Ascending aorta (tissue), 2 donors: ENCODE data around the gene RAB12. TPM values are rescaled to one million over a fixed set of nuclear protein-coding genes. Genes with fewer than 3 reads are reported as not detected.
"Not testable (repeated sequence)": the region's sequence is repeated elsewhere in the genome, so short reads cannot be mapped to it uniquely, and the experiment has no call there.

Experiments
- DNase-seq, 2 donors: peaks; one replicate each; pipeline ENCODE4 v3.0.0-alpha.2; 2019; ENCODE audit warnings: low spot score in 2 of 2
- H3K27ac ChIP-seq, 2 donors: fragments of 200-600 bp; sonication (generic); one replicate each; pipeline ENCODE4 v1.5.1; 2016 to 2017; ENCODE audit warnings: mild to moderate bottlenecking in 1 of 2
- H3K27me3 ChIP-seq: fragments of 200-600 bp; sonication (generic); one replicate; pipeline ENCODE4 v1.5.1; 2017
- H3K36me3 ChIP-seq, 2 donors: fragments of 200-600 bp; sonication (generic); one replicate each; pipeline ENCODE4 v1.5.1; 2016
- H3K4me1 ChIP-seq, 2 donors: fragments of 200-600 bp; sonication (generic); one replicate each; pipeline ENCODE4 v1.5.1; 2016 to 2017; ENCODE audit warnings: mild to moderate bottlenecking in 1 of 2
- H3K4me3 ChIP-seq, 2 donors: fragments of 200-600 bp; sonication (generic); one replicate each; pipeline ENCODE4 v1.5.1; 2016 to 2017; ENCODE audit warnings: mild to moderate bottlenecking in 1 of 2
- H3K9me3 ChIP-seq, 2 donors: fragments of 200-600 bp; sonication (generic); one replicate each; pipeline ENCODE4 v1.5.1; 2016
- CTCF ChIP-seq, 3 experiments: fragments of 200-600 bp in 2 of 3; fragments of 450-650 bp in 1 of 3; sonication (generic) in 2 of 3; IDR thresholded peaks; one replicate each; pipeline ENCODE4 v1.5.1; 2016 to 2019; ENCODE audit warnings: antibody characterized with exemption in 3 of 3, mild to moderate bottlenecking in 1 of 3, moderate library complexity in 1 of 3
- intact Hi-C: fragments of 100-400 bp; cut with DNase I; formaldehyde crosslinking; loops from one replicate; pipeline ENCODE4 v1.15.1; 2023
- total RNA-seq: library from RNA; depleted of rRNA; stranded (reverse); fragments of >200 nt; gene quantifications from one replicate; pipeline ENCODE4 v1.1.0, GENCODE V29; 2016

Gene RAB12
- total RNA-seq, 1 donor from 2014 or later = 35.5 TPM

- DNase-seq = no peak
- no peak overlapping the region for H3K27ac ChIP-seq
These were observed 37.8 kb upstream of the RAB12 start for GRCh38 chr18:8571399-8571798.

GRCh38 chr18:8573766-8574165, 35.5 kb upstream of the RAB12 start:
- H3K4me1 ChIP-seq, H3K27me3 ChIP-seq, H3K9me3 ChIP-seq, H3K36me3 ChIP-seq, DNase-seq, intact Hi-C loops, H3K27ac ChIP-seq, H3K4me3 ChIP-seq: not testable (repeated sequence)

More at GRCh38 chr18:8571399-8571798, 37.8 kb upstream of the RAB12 start:
- intact Hi-C loops = no loop called here
- H3K9me3 ChIP-seq = no peaks in the 10 kb centered on the region
- H3K27me3 ChIP-seq = no peaks in the 10 kb centered on the region
- no peak overlapping the region for H3K4me3 ChIP-seq
- H3K36me3 ChIP-seq = no peaks in the 10 kb centered on the region
- TF ChIP-seq CTCF (IDR thresholded peaks at IDR 0.05) = no peak
- no peaks in the 10 kb centered on the region for H3K4me1 ChIP-seq

- Histone ChIP-seq H3K4me3 (no peak overlapping the region), H3K27me3 (no peaks in the 10 kb centered on the region), H3K27ac (no peak overlapping the region), H3K9me3 (peaks cover 0 to under 1% of the 10 kb centered on the region in 2 donors), H3K36me3 (no peaks in the 10 kb centered on the region), H3K4me1 (no peaks in the 10 kb centered on the region)
- intact Hi-C loops = no loop called here
- no peak for DNase-seq
- no peak for TF ChIP-seq CTCF (IDR thresholded peaks at IDR 0.05)
These were observed 24.4 kb upstream of the RAB12 start for GRCh38 chr18:8584798-8585197.

- intact Hi-C loops = no loop called here
- no peaks in the 10 kb centered on the region for H3K27me3 ChIP-seq
- H3K27ac ChIP-seq = no peak overlapping the region
- TF ChIP-seq CTCF (IDR thresholded peaks at IDR 0.05) = no peak
- peaks cover 0 to 4% of the 10 kb centered on the region in 2 donors for H3K9me3 ChIP-seq
- H3K36me3 ChIP-seq = no peaks in the 10 kb centered on the region
- no peak overlapping the region for H3K4me3 ChIP-seq
- no peak for DNase-seq
- no peaks in the 10 kb centered on the region for H3K4me1 ChIP-seq
These were observed 22.3 kb upstream of the RAB12 start for GRCh38 chr18:8586941-8587340.

- H3K27ac ChIP-seq = no peak overlapping the region
- no peaks in the 10 kb centered on the region for H3K4me1 ChIP-seq
- intact Hi-C loops = no loop called here
- TF ChIP-seq CTCF (IDR thresholded peaks at IDR 0.05) = no peak
- no peaks in the 10 kb centered on the region for H3K9me3 ChIP-seq
- H3K27me3 ChIP-seq = no peaks in the 10 kb centered on the region
- no peaks in the 10 kb centered on the region for H3K36me3 ChIP-seq
- no peak for DNase-seq
- H3K4me3 ChIP-seq = no peak overlapping the region
These were observed 13.8 kb upstream of the RAB12 start for GRCh38 chr18:8595445-8595844.

- Histone ChIP-seq H3K36me3 (no peaks in the 10 kb centered on the region), H3K27me3 (no peaks in the 10 kb centered on the region), H3K9me3 (no peaks in the 10 kb centered on the region), H3K4me1 (no peaks in the 10 kb centered on the region), H3K27ac (no peak overlapping the region), H3K4me3 (no peak overlapping the region)
- no peak for DNase-seq
- no peak for TF ChIP-seq CTCF (IDR thresholded peaks at IDR 0.05)
- intact Hi-C loops = no loop called here
These were observed 7.8 kb upstream of the RAB12 start for GRCh38 chr18:8601277-8602032.
